Breast epithelium (tissue), 3 donors: ENCODE results near the gene TPPP3.

Experiments used
- POLR2A ChIP-seq: fragments of 450-650 bp; IDR thresholded peaks from one replicate; pipeline ENCODE4 v1.6.1; 2016; ENCODE audit warnings: antibody characterized with exemption, mild to moderate bottlenecking, moderate library complexity
- POLR2AphosphoS5 ChIP-seq, 3 donors: sonication (generic); formaldehyde crosslinking; IDR thresholded peaks; one replicate each; pipeline ENCODE4 v1.6.1; 2017; ENCODE audit warnings: antibody characterized with exemption in 3 of 3
- TF ChIP-seq, protein P1 (sequence below), 3 donors: fragments of 450-650 bp; IDR thresholded peaks; one replicate each; pipeline ENCODE4 v1.5.1; 2016 to 2017; ENCODE audit warnings: antibody characterized with exemption in 3 of 3, mild to moderate bottlenecking in 3 of 3, moderate library complexity in 3 of 3

DNA sequence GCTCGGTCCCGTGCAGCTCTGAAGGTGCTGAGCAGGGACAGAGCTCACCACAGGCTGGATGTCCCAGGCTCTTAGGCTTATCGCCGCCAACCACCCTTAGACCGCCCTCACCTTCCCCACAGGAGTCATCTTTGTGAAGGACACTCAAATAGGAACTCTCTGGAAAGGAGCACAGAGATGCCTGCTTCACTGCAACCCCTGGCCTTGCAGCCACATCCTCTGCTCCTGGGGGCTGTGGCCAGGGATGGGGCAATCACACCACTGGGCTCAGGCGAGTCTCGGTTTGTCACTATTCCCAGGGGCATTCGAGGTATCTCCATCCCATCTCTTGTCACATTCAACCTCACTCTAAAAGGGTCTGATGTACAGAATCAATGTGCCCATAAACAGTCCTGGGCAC is 12.0 kb upstream of the TPPP3 start:
- TF ChIP-seq, protein P1, sequence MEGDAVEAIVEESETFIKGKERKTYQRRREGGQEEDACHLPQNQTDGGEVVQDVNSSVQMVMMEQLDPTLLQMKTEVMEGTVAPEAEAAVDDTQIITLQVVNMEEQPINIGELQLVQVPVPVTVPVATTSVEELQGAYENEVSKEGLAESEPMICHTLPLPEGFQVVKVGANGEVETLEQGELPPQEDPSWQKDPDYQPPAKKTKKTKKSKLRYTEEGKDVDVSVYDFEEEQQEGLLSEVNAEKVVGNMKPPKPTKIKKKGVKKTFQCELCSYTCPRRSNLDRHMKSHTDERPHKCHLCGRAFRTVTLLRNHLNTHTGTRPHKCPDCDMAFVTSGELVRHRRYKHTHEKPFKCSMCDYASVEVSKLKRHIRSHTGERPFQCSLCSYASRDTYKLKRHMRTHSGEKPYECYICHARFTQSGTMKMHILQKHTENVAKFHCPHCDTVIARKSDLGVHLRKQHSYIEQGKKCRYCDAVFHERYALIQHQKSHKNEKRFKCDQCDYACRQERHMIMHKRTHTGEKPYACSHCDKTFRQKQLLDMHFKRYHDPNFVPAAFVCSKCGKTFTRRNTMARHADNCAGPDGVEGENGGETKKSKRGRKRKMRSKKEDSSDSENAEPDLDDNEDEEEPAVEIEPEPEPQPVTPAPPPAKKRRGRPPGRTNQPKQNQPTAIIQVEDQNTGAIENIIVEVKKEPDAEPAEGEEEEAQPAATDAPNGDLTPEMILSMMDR (IDR thresholded peaks at IDR 0.05): no peak
- TF ChIP-seq POLR2A (no peak), POLR2AphosphoS5 (IDR thresholded peaks at IDR 0.05) (no peak)
